OCI-LY7 (cell line): ENCODE measurements around the gene PARD3B. TPM values are rescaled to one million over a fixed set of nuclear protein-coding genes. Genes with fewer than 3 reads are reported as not detected.

Experiments used
- BruUV-seq: library from RNA; stranded (reverse); fragments of 400-500 nt; replicated peaks from 2 replicates; lab custom pipeline; 2021; lab: Mats Ljungman, UMichigan
- CTCF ChIA-PET: fragments of 300-600 bp; sonication (Branson Sonifier 250); formaldehyde crosslinking; loops from one replicate; lab custom pipeline; 2022; ENCODE audit warnings: antibody characterized with exemption; ENCODE audit not compliant: unreplicated experiment; lab: Charles Lee
- POLR2A ChIA-PET: fragments of 300-600 bp; sonication (Branson Sonifier 250); formaldehyde crosslinking; loops from one replicate; lab custom pipeline; 2022; ENCODE audit warnings: antibody characterized with exemption; lab: Charles Lee
- DNase-seq: peaks from one replicate; pipeline ENCODE4 v3.0.0-alpha.2; 2015; ENCODE audit warnings: low spot score
- H2AFZ ChIP-seq: fragments of 200-600 bp; sonication (generic), shearing (Covaris generic); 2 replicates; pipeline ENCODE4 v1.6.1; 2014; ENCODE audit warnings: mild to moderate bottlenecking, antibody characterized with exemption, low read length, moderate library complexity
- H3K27ac ChIP-seq: fragments of 200-600 bp; sonication (generic); 2 replicates; pipeline ENCODE4 v1.5.1; 2014; ENCODE audit warnings: mixed run types, low read depth, mild to moderate bottlenecking, moderate library complexity, low read length, inconsistent platforms; ENCODE audit not compliant: poor library complexity, severe bottlenecking
- H3K36me3 ChIP-seq: fragments of 200-600 bp; sonication (generic); 2 replicates; pipeline ENCODE4 v1.6.1; 2014; ENCODE audit warnings: mild to moderate bottlenecking, antibody characterized with exemption, low read length, moderate library complexity, mixed read lengths; ENCODE audit not compliant: insufficient read depth
- H3K4me1 ChIP-seq: fragments of 200-600 bp; sonication (generic); 2 replicates; pipeline ENCODE4 v1.5.1; 2014; ENCODE audit warnings: mild to moderate bottlenecking, low read length; ENCODE audit not compliant: insufficient read depth, poor library complexity, severe bottlenecking
- H3K4me2 ChIP-seq: fragments of 200-600 bp; sonication (generic); 2 replicates; pipeline ENCODE4 v1.6.1; 2014; ENCODE audit warnings: mild to moderate bottlenecking, low read length
- H3K4me3 ChIP-seq: fragments of 200-600 bp; sonication (generic); 2 replicates; pipeline ENCODE4 v1.5.1; 2014; ENCODE audit warnings: mild to moderate bottlenecking, low read depth, low read length; ENCODE audit not compliant: poor library complexity, severe bottlenecking
- H3K79me2 ChIP-seq: fragments of 200-600 bp; sonication (generic); 2 replicates; pipeline ENCODE4 v1.6.1; 2016; ENCODE audit warnings: low read depth, mild to moderate bottlenecking, low read length, moderate library complexity, mixed read lengths; ENCODE audit not compliant: insufficient read depth
- H3K9me2 ChIP-seq: fragments of 200-600 bp; sonication (generic); 2 replicates; pipeline ENCODE4 v1.6.1; 2016; ENCODE audit warnings: mild to moderate bottlenecking, low read length, mixed read lengths; ENCODE audit not compliant: insufficient read depth
- H3K9me3 ChIP-seq: fragments of 200-600 bp; sonication (generic); 2 replicates; pipeline ENCODE4 v1.6.1; 2014; ENCODE audit warnings: mild to moderate bottlenecking, mixed run types, low read length, mixed read lengths
- H4K20me1 ChIP-seq: fragments of 200-600 bp; sonication (generic); 2 replicates; pipeline ENCODE4 v1.6.1; 2014; ENCODE audit warnings: mild to moderate bottlenecking, antibody characterized with exemption, low read length, moderate library complexity, mixed read lengths; ENCODE audit not compliant: insufficient read depth
- EZH2phosphoT487 ChIP-seq: fragments of 200-600 bp; sonication (generic); IDR thresholded peaks from 2 replicates; pipeline ENCODE4 v1.6.1; 2018; ENCODE audit warnings: low read depth, borderline replicate concordance, mild to moderate bottlenecking, mixed run types, antibody characterized with exemption, low read length, moderate library complexity, mixed read lengths
- intact Hi-C: fragments of 100-400 bp; cut with micrococcal nuclease; formaldehyde crosslinking; loops from one replicate; pipeline ENCODE4 v1.10.0; 2022; ENCODE audit not compliant: unreplicated experiment
- total RNA-seq, 2 experiments: library from RNA; depleted of rRNA in 1 of 2; stranded (reverse); fragments of >200 nt in 1 of 2; shearing (Covaris generic) in 1 of 2; gene quantifications; 2 replicates each; pipeline ENCODE4 v1.2.3, GENCODE V29; 2014 to 2022
- TF ChIP-seq, protein P1 (sequence below): fragments of 200-600 bp; sonication (generic); conservative IDR thresholded peaks from 2 replicates; pipeline ENCODE4 v1.5.1; 2014; ENCODE audit warnings: mild to moderate bottlenecking, antibody characterized with exemption, low read length, moderate library complexity, mixed read lengths

Gene PARD3B
- total RNA-seq, 2 experiments from 2014 or later = not detected

GRCh38 chr2:205270689-205271088 is 725.4 kb downstream of the PARD3B start:
- Histone ChIP-seq H3K27ac (no peak overlapping the region), H4K20me1 (no peaks in the 10 kb centered on the region), H2AFZ (no peak overlapping the region), H3K4me2 (no peak overlapping the region), H3K4me1 (no peaks in the 10 kb centered on the region), H3K4me3 (no peak overlapping the region), H3K79me2 (no peaks in the 10 kb centered on the region), H3K36me3 (no peaks in the 10 kb centered on the region), H3K9me2 (no peaks in the 10 kb centered on the region), H3K9me3 (no peaks in the 10 kb centered on the region)
- TF ChIP-seq, protein P1, sequence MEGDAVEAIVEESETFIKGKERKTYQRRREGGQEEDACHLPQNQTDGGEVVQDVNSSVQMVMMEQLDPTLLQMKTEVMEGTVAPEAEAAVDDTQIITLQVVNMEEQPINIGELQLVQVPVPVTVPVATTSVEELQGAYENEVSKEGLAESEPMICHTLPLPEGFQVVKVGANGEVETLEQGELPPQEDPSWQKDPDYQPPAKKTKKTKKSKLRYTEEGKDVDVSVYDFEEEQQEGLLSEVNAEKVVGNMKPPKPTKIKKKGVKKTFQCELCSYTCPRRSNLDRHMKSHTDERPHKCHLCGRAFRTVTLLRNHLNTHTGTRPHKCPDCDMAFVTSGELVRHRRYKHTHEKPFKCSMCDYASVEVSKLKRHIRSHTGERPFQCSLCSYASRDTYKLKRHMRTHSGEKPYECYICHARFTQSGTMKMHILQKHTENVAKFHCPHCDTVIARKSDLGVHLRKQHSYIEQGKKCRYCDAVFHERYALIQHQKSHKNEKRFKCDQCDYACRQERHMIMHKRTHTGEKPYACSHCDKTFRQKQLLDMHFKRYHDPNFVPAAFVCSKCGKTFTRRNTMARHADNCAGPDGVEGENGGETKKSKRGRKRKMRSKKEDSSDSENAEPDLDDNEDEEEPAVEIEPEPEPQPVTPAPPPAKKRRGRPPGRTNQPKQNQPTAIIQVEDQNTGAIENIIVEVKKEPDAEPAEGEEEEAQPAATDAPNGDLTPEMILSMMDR = no peak
- TF ChIP-seq EZH2phosphoT487 = no peak
- no TSS peak for BruUV-seq
- POLR2A ChIA-PET = no interaction called here
- intact Hi-C loops = no loop called here
- no peak for DNase-seq
- CTCF ChIA-PET = no interaction called here

DNA sequence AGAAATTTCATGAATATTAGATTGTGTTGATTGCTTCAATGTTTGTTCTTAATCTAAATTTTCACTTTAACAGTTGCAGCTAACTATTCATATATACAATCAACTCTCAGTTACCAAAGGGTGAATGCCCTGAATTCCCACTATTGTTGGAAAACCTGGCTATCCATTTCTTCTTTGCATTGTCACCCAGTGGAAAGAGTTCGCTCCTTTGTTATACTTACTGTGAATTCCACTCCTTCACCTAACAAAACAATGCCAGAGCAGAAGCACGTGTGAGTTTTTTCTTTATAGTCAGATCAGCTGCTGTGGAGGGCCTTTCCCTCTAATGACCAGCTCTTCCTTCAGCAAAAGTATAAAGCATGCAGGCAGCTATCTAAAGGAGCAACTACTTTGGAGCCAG is 727.9 kb downstream of the PARD3B start:
- Histone ChIP-seq H3K79me2 (no peaks in the 10 kb centered on the region), H2AFZ (no peak overlapping the region), H3K4me3 (no peak overlapping the region), H3K4me1 (no peaks in the 10 kb centered on the region), H3K9me3 (no peaks in the 10 kb centered on the region), H4K20me1 (no peaks in the 10 kb centered on the region), H3K4me2 (no peak overlapping the region), H3K36me3 (no peaks in the 10 kb centered on the region), H3K27ac (no peak overlapping the region), H3K9me2 (no peaks in the 10 kb centered on the region)
- intact Hi-C loops = no loop called here
- BruUV-seq = no TSS peak
- CTCF ChIA-PET = no interaction called here
- DNase-seq = no peak
- no peak for TF ChIP-seq EZH2phosphoT487
- TF ChIP-seq, protein P1 = no peak
- POLR2A ChIA-PET = no interaction called here

GRCh38 chr2:205273627-205274026 is 728.4 kb downstream of the PARD3B start:
- BruUV-seq = no TSS peak
- H3K36me3 ChIP-seq = no peaks in the 10 kb centered on the region
- ChIA-PET POLR2A (no interaction called here), CTCF (no interaction called here)
- no peak for DNase-seq
- H2AFZ ChIP-seq = no peak overlapping the region
- intact Hi-C loops = no loop called here
- no peaks in the 10 kb centered on the region for H4K20me1 ChIP-seq
- no peaks in the 10 kb centered on the region for H3K79me2 ChIP-seq
- no peak overlapping the region for H3K4me3 ChIP-seq
- TF ChIP-seq EZH2phosphoT487 = no peak
- TF ChIP-seq, protein P1 = no peak
- no peak overlapping the region for H3K4me2 ChIP-seq
- H3K9me3 ChIP-seq = no peaks in the 10 kb centered on the region
- no peaks in the 10 kb centered on the region for H3K4me1 ChIP-seq
- H3K27ac ChIP-seq = no peak overlapping the region
- no peaks in the 10 kb centered on the region for H3K9me2 ChIP-seq
